Measurements from ENCODE around the gene CIP2A. TPM values are rescaled to one million over a fixed set of nuclear protein-coding genes. Genes with fewer than 3 reads are reported as not detected.

The CIP2A gene
- total RNA-seq, 1 experiment from 2014 or later: 34.2 TPM

- Histone ChIP-seq H3K4me1 (ENCODE audit: insufficient read depth, low read length) (no peaks in the 10 kb centered on the region), H3K79me2 (ENCODE audit: insufficient read depth, low read length) (no peaks in the 10 kb centered on the region), H3K56ac (ENCODE audit: insufficient read length, low read depth, low read length) (no peak overlapping the region), H2BK5ac (ENCODE audit: insufficient read length, low read length) (no peak overlapping the region), H3K4ac (ENCODE audit: low read depth, low read length) (no peak overlapping the region), H4K91ac (ENCODE audit: insufficient read length, low read depth, low read length) (no peak overlapping the region), H4K8ac (replicated peaks; ENCODE audit: insufficient read length, low read depth, low read length) (no peak overlapping the region), H3K79me1 (ENCODE audit: insufficient read depth, low read depth, low read length, poor library complexity, severe bottlenecking) (no peaks in the 10 kb centered on the region), H3K9me3 (ENCODE audit: control insufficient read depth, low read depth, low read length) (no peaks in the 10 kb centered on the region), H3K23ac (ENCODE audit: insufficient read length, low read depth, low read length) (no peak overlapping the region), H2BK12ac (ENCODE audit: insufficient read length, low read depth, low read length) (no peak overlapping the region), H3K23me2 (ENCODE audit: insufficient read length, low read depth, low read length, poor library complexity, severe bottlenecking) (no peaks in the 10 kb centered on the region), H3K27me3 (ENCODE audit: insufficient read depth, low read length) (no peaks in the 10 kb centered on the region), H4K5ac (ENCODE audit: insufficient read length, low read depth, low read length) (no peak overlapping the region), H3K14ac (ENCODE audit: insufficient read depth, low read length) (no peak overlapping the region), H2AK5ac (ENCODE audit: insufficient read length, low read length) (no peak overlapping the region), H3K18ac (ENCODE audit: insufficient read length, low read depth, low read length) (no peak overlapping the region), H2BK120ac (ENCODE audit: low read depth, low read length, poor library complexity, severe bottlenecking) (no peak overlapping the region), H3T11ph (ENCODE audit: low read length) (no peak overlapping the region), H3K27ac (ENCODE audit: insufficient read length, low read depth, low read length) (no peak overlapping the region), H2BK15ac (ENCODE audit: low read depth, low read length) (no peak overlapping the region), H2BK20ac (ENCODE audit: low read depth, low read length, poor library complexity, severe bottlenecking) (no peak overlapping the region), H3K4me2 (ENCODE audit: insufficient read depth, insufficient read length, low read length) (no peak overlapping the region), H4K20me1 (ENCODE audit: control insufficient read depth, insufficient read depth, insufficient read length) (no peaks in the 10 kb centered on the region), H3K9ac (ENCODE audit: extremely low read depth, insufficient read length, low read length) (no peak overlapping the region), H2AFZ (ENCODE audit: low read length) (no peak overlapping the region)
- Mint-ChIP-seq H3K36me3 (ENCODE audit: insufficient read depth in 1 of 3, low read depth in 3 of 3) (peaks cover 5 to 50% (median 41%) of the 10 kb centered on the region in 3 experiments; a peak in 6 of 7 replicates), H3K4me3 (no peak overlapping the region), H3K27me3 (ENCODE audit: low read depth) (no peaks in the 10 kb centered on the region), H3K4me1 (no peaks in the 10 kb centered on the region), H3K27ac (no peak overlapping the region), H3K9me3 (no peaks in the 10 kb centered on the region)
- no peak for TF ChIP-seq CTCF (conservative IDR thresholded peaks at IDR 0.05)
- no peak for DNase-seq
These were observed 24.7 kb downstream of the CIP2A start for GRCh38 chr3:108564564-108564963.
